ENCODE results near the gene RBMS1.

GRCh38 chr2:160301420-160301819 lies 192.2 kb downstream of the RBMS1 start:
- TF ChIP-seq POLR2AphosphoS5 (IDR thresholded peaks at IDR 0.05; ENCODE audit: low read depth, low read length) (no peak), REST (IDR thresholded peaks at IDR 0.05; ENCODE audit: insufficient read depth in 1 of 2, low read depth in 2 of 2, low read length in 2 of 2) (no peak)
